HG03520 (cell line): ENCODE results near the gene GTPBP6.
"Not testable (repeated sequence)": the region's sequence is repeated elsewhere in the genome, so short reads cannot be mapped to it uniquely, and the experiment has no call there.

Experiments used
- ATAC-seq: cut with Tn5 transposase; IDR thresholded peaks from one replicate; pipeline ENCODE4 v1.9.1; 2021; ENCODE audit warnings: mild to moderate bottlenecking, moderate library complexity; ENCODE audit not compliant: unreplicated experiment

The GTPBP6 gene

DNA sequence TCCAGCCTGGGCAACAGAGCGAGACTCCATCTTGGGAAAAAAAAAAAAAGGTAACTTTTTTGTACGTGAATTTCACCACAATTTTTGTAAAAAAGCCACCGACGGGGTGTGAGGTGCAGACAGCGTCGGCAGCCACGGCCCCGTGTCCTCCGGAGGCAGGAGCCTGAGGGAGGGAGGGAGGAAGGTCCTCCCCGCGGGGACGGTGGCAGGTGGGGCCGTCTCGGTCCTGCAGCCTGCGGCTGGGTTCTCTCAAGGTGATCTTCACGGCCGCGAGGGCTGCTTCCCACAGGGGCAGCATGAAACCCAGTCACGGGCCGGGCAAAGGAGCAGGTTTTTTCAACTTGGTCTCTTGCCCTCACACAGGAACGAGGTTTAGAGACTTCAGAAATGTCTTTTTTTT, 23.5 kb downstream of the GTPBP6 start:
- ATAC-seq: no peak

GRCh38 chrX:292900-293897, 25.4 kb downstream of the GTPBP6 start:
- no peak for ATAC-seq

- no peak for ATAC-seq
Measured at GRCh38 chrX:291411-291901, 27.1 kb downstream of the GTPBP6 start.

GRCh38 chrX:290476-291166, 28.0 kb downstream of the GTPBP6 start:
- no peak for ATAC-seq

DNA sequence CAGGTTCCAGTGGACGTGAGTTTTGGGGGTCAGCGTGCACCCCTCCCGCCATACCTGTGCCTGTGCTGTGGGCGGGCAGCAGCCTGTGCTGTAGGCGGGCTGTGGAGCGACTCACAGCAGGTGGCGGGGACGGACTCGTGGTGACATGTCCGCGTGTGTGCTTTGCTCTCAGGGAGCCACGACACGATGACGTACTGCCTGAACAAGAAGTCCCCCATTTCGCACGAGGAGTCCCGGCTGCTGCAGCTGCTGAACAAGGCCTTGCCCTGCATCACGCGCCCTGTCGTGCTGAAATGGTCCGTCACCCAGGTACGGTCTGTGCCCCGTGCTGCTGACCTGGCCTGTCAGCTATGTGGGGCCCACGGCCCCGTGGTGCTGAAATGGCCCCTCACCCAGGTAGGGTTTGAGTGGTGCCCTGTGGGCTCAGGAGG, 30.0 kb downstream of the GTPBP6 start:
- ATAC-seq: no peak

GRCh38 chrX:287670-288069, 30.9 kb downstream of the GTPBP6 start:
- no peak for ATAC-seq

DNA sequence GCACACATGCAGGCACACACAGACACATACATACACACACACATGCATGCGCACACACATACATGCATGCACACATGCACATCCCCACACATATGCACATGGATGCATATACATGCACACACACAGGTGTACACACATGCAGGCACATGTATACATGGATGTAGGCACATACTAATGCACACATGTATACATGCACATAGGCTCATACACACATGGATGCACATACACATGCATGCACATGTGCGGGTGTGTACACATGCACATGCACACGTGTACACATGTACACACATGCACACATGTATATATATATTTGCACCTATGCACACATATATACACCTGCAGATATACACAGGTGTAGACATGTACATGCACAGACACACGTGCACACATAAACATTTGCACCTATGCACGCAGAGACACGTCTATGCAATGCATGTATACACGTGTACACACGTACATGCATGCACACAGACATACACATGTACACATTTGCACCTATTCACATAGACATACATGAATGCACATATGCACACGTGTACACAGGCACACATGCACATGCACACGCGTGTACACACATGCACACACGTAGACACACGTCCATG, 33.4 kb downstream of the GTPBP6 start:
- ATAC-seq: no peak

DNA sequence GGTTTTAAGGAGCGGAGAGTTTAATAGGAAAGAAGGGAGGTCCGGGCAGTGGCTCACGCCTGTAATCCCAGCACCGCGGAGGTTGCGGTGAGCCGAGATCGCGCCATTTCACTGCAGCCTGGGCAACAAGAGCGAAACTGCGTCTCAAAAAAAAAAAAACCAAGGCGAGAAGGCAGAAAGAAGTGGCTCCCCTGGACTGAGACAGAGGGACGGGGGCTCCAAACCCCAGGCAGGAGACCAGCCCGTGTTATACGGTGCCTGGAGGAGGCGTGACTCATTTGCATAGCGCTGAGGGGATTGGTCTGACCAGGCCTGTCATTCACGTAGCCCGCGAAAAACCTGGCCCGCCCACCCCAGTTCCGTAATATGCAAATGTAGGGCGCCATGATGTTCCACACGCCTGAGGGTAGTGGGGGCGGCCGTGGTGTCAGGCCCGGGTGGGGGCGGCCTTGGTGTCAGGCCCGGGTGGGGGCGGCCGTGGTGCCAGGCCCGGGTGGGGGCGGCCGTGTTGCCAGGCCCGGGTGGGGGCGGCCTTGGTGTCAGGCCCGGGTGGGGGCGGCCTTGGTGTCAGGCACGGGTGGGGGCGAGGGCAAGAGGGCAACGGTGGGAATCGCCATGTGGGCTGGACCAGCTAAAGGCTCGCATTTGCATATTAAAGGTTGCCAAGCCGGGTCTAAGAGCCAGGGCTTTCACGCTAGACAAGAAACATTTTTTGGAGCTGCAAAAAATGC, 35.3 kb downstream of the GTPBP6 start:
- ATAC-seq: peak; percentile 98

DNA sequence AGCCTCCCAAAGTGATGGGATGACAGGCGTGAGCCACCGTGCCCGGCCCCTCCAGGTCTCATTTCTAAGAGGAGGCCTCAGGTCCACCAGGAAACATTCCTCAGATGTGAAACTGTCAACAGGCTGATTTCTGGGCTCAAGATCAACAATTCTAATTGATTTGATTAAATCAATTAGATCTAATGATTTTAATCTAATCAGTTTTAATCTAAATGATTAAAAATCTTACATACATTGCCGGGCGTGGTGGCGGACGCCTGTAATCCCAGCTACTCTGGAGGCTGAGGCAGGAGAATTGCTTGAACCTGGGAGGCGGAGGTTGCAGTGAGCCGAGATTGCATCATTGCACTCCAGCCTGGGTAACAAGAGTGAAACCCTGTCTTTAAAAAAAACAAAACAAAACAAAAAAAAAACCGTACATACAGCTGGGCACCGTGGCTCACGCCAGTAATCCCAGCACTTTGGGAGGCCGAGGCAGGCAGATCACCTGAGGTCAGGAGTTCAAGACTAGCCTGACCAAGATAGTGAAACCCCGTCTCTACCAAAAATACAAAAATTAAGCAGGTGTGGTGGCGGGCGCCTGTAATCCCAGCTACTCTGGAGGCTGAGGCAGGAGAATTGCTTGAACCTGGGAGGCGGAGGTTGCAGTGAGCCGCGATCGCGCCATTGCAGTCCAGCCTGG, 36.5 kb downstream of the GTPBP6 start:
- ATAC-seq: not testable (repeated sequence)

GRCh38 chrX:281166-281999, 37.2 kb downstream of the GTPBP6 start, which contains the start of gene PLCXD1:
TSS of gene PLCXD1 (plus strand) at chrX:281381. CDS start at chrX:284188, 2,807 bp downstream.
- ATAC-seq: no peak

- not testable (repeated sequence) for ATAC-seq
Measured at GRCh38 chrX:280722-281121, 37.9 kb downstream of the GTPBP6 start.

DNA sequence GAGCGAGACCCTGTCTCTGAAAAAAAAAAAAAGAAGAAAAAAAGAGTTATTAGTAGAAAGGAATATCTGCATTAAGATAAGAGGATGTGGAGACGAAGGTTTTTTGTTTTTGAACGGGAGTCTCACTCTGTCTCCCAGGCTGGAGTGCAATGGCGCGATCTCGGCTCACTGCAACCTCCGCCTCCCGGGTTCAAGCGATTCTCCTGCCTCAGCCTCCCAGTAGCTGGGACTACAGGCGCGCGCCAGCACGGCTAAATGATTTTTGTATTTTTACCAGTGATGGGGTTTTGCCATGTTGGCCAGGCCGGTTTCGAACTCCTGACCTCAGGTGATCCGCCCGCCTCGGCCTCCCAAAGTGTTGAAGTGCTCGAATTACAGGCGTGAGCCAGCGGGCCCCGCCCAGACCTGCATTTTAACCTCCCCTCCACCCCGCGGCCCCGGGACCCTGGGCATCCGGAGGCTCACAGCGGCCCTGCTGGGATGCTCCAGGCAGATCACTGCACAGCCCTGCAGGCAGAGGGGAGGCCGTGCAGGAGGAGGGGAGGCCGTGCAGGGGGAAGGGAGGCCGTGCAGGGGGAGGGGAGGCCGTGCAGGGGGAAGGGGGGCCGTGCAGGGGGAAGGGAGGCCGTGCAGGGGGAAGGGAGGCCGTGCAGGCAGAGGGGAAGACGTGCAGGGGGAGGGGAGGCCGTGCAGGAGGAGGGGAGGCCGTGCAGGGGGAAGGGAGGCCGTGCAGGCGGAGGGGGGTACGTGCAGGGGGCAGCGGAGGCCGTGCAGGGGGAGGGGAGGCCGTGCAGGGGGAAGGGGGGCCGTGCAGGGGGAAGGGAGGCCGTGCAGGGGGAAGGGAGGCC, 38.6 kb downstream of the GTPBP6 start:
- not testable (repeated sequence) for ATAC-seq

GRCh38 chrX:276581-277201, 41.9 kb downstream of the GTPBP6 start:
- ATAC-seq: peak; percentile 33

- peak; percentile 74 for ATAC-seq
Measured at GRCh38 chrX:275967-276580, 42.5 kb downstream of the GTPBP6 start.

DNA sequence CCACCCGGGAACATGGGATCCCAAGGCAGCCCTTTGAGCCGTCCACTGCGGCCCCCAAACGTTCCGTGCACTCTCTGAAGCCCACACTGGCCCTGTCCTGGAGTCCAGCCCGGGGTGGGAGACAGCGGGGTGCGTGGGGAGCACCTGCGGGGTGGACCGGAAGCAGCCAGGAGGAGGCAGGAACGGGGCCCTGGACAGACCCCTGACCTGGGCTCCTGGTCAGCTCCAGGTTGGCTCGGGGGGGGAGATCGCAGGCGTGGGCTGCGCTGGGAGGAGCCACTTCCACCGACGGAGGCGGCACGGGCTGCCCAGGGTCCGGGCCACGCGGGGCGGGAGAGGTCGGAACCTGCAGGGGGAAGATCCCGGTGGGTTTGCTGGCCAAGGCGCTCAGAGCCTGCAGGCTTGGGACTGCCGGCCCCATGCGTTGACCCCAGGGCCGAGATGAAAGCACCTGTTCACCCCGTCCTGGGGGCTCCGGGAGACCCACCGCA, 43.1 kb downstream of the GTPBP6 start:
- peak; percentile 12 for ATAC-seq

DNA sequence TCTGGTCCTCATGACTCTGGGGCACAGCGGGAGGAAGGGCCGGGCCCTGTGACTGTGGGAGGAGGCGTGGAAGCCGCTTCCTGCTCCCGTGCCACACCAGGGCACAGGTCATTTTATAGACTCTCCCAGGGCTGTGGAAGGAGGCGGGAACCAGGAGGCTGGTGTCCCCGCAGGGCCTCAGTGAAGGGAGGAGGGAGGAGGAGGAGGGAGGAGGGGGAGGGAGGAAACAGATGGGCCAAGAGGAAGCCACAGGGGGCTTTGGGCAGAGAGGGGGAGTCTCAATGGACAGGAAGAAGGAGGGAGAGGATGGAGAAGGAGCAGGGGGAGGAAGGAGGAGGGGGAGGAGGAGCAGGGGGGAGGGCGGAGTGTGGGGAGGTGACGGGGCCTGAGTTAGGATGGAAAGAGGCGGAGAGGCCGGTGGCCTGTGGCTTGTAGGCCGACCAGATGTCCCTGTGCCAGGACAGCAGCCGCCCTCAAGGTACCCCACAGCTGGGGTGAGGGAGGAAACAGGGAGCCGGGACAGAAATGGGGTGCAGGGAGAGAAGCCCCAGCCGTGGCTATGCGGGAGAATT, 43.6 kb downstream of the GTPBP6 start:
- ATAC-seq: no peak
